ENCODE data around the gene AMBP.

DNA sequence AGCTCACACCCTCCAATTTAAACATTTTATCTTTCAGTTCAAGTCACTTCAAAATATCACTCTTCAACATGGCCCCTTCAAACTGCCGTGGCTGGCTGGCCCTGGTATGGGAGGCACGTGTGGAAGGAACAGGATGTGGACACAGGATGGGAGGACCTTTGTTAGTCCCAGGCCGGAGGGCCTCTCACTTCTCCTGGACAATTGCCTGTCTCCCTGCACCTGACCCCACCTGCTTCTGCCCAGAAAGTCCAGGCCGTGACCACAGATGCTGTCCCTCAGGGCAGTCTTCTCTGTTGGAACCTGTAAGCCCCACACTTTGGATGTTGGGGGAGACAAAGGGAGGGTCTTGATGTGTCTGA is 19.4 kb downstream of the AMBP start:
- TF ChIP-seq CTCF (IDR thresholded peaks at IDR 0.05 in 8 of 11, conservative IDR thresholded peaks at IDR 0.05 in 3 of 11) (no peak), POLR2A (IDR thresholded peaks at IDR 0.05) (no peak), POLR2AphosphoS5 (IDR thresholded peaks at IDR 0.05) (no peak)

Measured in spleen (tissue), 7 donors.